Measurements from ENCODE around the gene GMFB.
"Not testable (repeated sequence)": the region's sequence is repeated elsewhere in the genome, so short reads cannot be mapped to it uniquely, and the experiment has no call there.

GRCh38 chr14:54456820-54457608 is 31.8 kb downstream of the GMFB start:
- TF ChIP-seq CTCF (IDR thresholded peaks at IDR 0.05 in 2 of 3, conservative IDR thresholded peaks at IDR 0.05 in 1 of 3; ENCODE audit: borderline replicate concordance in 1 of 3, insufficient read depth in 1 of 3, low read depth in 2 of 3, low read length in 2 of 3); MAX (IDR thresholded peaks at IDR 0.05); TCF7L2 (IDR thresholded peaks at IDR 0.05; ENCODE audit: borderline replicate concordance, extremely low read depth, insufficient read depth, insufficient read length); EZH2 (IDR thresholded peaks at IDR 0.05); POLR2A (IDR thresholded peaks at IDR 0.05; ENCODE audit: borderline replicate concordance, extremely low read depth, insufficient read depth, insufficient read length); ZFX (IDR thresholded peaks at IDR 0.05); JUND (IDR thresholded peaks at IDR 0.05): not testable (repeated sequence)
- TF ChIP-seq, protein P1, sequence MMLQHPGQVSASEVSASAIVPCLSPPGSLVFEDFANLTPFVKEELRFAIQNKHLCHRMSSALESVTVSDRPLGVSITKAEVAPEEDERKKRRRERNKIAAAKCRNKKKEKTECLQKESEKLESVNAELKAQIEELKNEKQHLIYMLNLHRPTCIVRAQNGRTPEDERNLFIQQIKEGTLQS (IDR thresholded peaks at IDR 0.05) = not testable (repeated sequence)
